IPS DF 6.9 (cell line): ENCODE data around the gene STYXL1.
"Not testable (repeated sequence)": the region's sequence is repeated elsewhere in the genome, so short reads cannot be mapped to it uniquely, and the experiment has no call there.

Experiments used
- DNase-seq: peaks from one replicate; pipeline ENCODE4 v3.0.0-alpha.2; 2013; ENCODE audit warnings: low read depth, low spot score
- H3K27ac ChIP-seq: one replicate; pipeline ENCODE4 v1.5.1; 2013; ENCODE audit warnings: low read length, control low read depth
- H3K27me3 ChIP-seq: 2 replicates; pipeline ENCODE4 v1.6.1; 2013; ENCODE audit warnings: mild to moderate bottlenecking, low read length; ENCODE audit not compliant: control insufficient read depth, insufficient read depth
- H3K36me3 ChIP-seq: 2 replicates; pipeline ENCODE4 v1.6.1; 2013; ENCODE audit warnings: low read length; ENCODE audit not compliant: control insufficient read depth, insufficient read depth
- H3K4me1 ChIP-seq: 2 replicates; pipeline ENCODE4 v1.6.1; 2013; ENCODE audit warnings: low read length; ENCODE audit not compliant: control insufficient read depth, insufficient read depth
- H3K4me3 ChIP-seq: 2 replicates; pipeline ENCODE4 v1.5.1; 2013; ENCODE audit warnings: mild to moderate bottlenecking, low read length
- H3K9me3 ChIP-seq: 2 replicates; pipeline ENCODE4 v1.6.1; 2013; ENCODE audit warnings: low read length, inconsistent platforms; ENCODE audit not compliant: control insufficient read depth, insufficient read depth
- WGBS: extraction: QIAGEN DNeasy Blood & Tissue Kit; methylation state at CpG from one replicate; pipeline ENCODE4 v1.1.7; 2013; ENCODE audit warnings: mixed read lengths, missing lambda C conversion rate; ENCODE audit not compliant: insufficient read length, insufficient coverage; 5-methylcytosine and 5-hydroxymethylcytosine counted together

Gene STYXL1

GRCh38 chr7:76037310-76037709 lies 10.5 kb downstream of the STYXL1 start:
- H3K27ac ChIP-seq, result no peak overlapping the region
- H3K4me1 ChIP-seq, result no peaks in the 10 kb centered on the region
- WGBS, result no CpG with 5 or more reads among the region's 5 CpGs
- H3K9me3 ChIP-seq, result no peaks in the 10 kb centered on the region
- no peak for DNase-seq
- no peak overlapping the region for H3K4me3 ChIP-seq
- no peaks in the 10 kb centered on the region for H3K36me3 ChIP-seq
- no peaks in the 10 kb centered on the region for H3K27me3 ChIP-seq

GRCh38 chr7:76031964-76032363 lies 15.8 kb downstream of the STYXL1 start:
- H3K36me3 ChIP-seq, result peaks cover 4% of the 10 kb centered on the region; the same call in 1 of the 2 replicates
- H3K27me3 ChIP-seq, result no peaks in the 10 kb centered on the region
- no peak overlapping the region for H3K4me3 ChIP-seq
- DNase-seq, result no peak
- WGBS, result no CpG with 5 or more reads among the region's 1 CpG
- H3K9me3 ChIP-seq, result no peaks in the 10 kb centered on the region
- no peaks in the 10 kb centered on the region for H3K4me1 ChIP-seq
- H3K27ac ChIP-seq, result no peak overlapping the region

- not testable (repeated sequence) for H3K4me1 ChIP-seq, DNase-seq, H3K27ac ChIP-seq, H3K4me3 ChIP-seq, H3K27me3 ChIP-seq, H3K9me3 ChIP-seq, H3K36me3 ChIP-seq
- WGBS, result no CpG with 5 or more reads among the region's 7 CpGs
Measured at GRCh38 chr7:76029682-76030081, 18.1 kb downstream of the STYXL1 start.

GRCh38 chr7:76023002-76023401 lies 24.8 kb downstream of the STYXL1 start:
- H3K27ac ChIP-seq, result no peak overlapping the region
- no peak for DNase-seq
- no peaks in the 10 kb centered on the region; the same call in 1 of the 2 replicates for H3K36me3 ChIP-seq
- no CpG with 5 or more reads among the region's 4 CpGs for WGBS
- no peaks in the 10 kb centered on the region for H3K4me1 ChIP-seq
- no peak overlapping the region for H3K4me3 ChIP-seq
- H3K9me3 ChIP-seq, result no peaks in the 10 kb centered on the region
- H3K27me3 ChIP-seq, result no peaks in the 10 kb centered on the region

GRCh38 chr7:76022026-76022780 lies 25.6 kb downstream of the STYXL1 start:
- Histone ChIP-seq H3K4me1 (no peaks in the 10 kb centered on the region), H3K27me3 (no peaks in the 10 kb centered on the region), H3K27ac (no peak overlapping the region), H3K9me3 (no peaks in the 10 kb centered on the region), H3K4me3 (no peak overlapping the region), H3K36me3 (no peaks in the 10 kb centered on the region; the same call in 1 of the 2 replicates)
- DNase-seq, result no peak
- no CpG with 5 or more reads among the region's 7 CpGs for WGBS

- Histone ChIP-seq H3K9me3 (no peaks in the 10 kb centered on the region), H3K4me1 (no peaks in the 10 kb centered on the region), H3K4me3 (no peak overlapping the region), H3K36me3 (no peaks in the 10 kb centered on the region; the same call in 1 of the 2 replicates), H3K27me3 (no peaks in the 10 kb centered on the region), H3K27ac (no peak overlapping the region)
- peak; percentile 37 for DNase-seq
- no CpG with 5 or more reads among the region's 6 CpGs for WGBS
Measured at GRCh38 chr7:76020031-76020714, 27.6 kb downstream of the STYXL1 start.

- not testable (repeated sequence) for DNase-seq, H3K27me3 ChIP-seq, H3K4me1 ChIP-seq, H3K9me3 ChIP-seq, H3K36me3 ChIP-seq, H3K4me3 ChIP-seq, H3K27ac ChIP-seq
- WGBS, result no CpG with 5 or more reads among the region's 4 CpGs
Measured at GRCh38 chr7:76018520-76018919, 29.3 kb downstream of the STYXL1 start.

- H3K27me3 ChIP-seq, result no peaks in the 10 kb centered on the region
- no peak for DNase-seq
Measured at GRCh38 chr7:76016191-76016947, 31.4 kb downstream of the STYXL1 start.

GRCh38 chr7:76011442-76011861 lies 36.3 kb downstream of the STYXL1 start:
- Histone ChIP-seq H3K27me3 (no peaks in the 10 kb centered on the region), H3K9me3 (no peaks in the 10 kb centered on the region), H3K36me3 (no peaks in the 10 kb centered on the region; the same call in 1 of the 2 replicates), H3K4me3 (no peak overlapping the region), H3K4me1 (no peaks in the 10 kb centered on the region), H3K27ac (no peak overlapping the region)
- DNase-seq, result no peak
- no CpG with 5 or more reads among the region's 8 CpGs for whole genome bisulfite sequencing

More at GRCh38 chr7:76016191-76016947, 31.4 kb downstream of the STYXL1 start:
- H3K4me1 ChIP-seq, result no peaks in the 10 kb centered on the region
- 100% methylated on average over 3 of the region's 13 CpGs for whole genome bisulfite sequencing
- H3K4me3 ChIP-seq, result no peak overlapping the region
- no peaks in the 10 kb centered on the region; the same call in 1 of the 2 replicates for H3K36me3 ChIP-seq
- no peaks in the 10 kb centered on the region for H3K9me3 ChIP-seq
- no peak overlapping the region for H3K27ac ChIP-seq
